WTC11 (cell line): ENCODE measurements around the gene FOXQ1. TPM values are rescaled to one million over a fixed set of nuclear protein-coding genes. Genes with fewer than 3 reads are reported as not detected.

Experiments
- ATAC-seq: fragments of 200-7000 bp; cut with Tn5 transposase; 2 replicates; pipeline ENCODE4 v1.10.0; 2021; ENCODE audit warnings: mild to moderate bottlenecking, moderate library complexity
- CTCF ChIA-PET: fragments of 300-600 bp; sonication (Branson Sonifier 250); formaldehyde crosslinking; loops from one replicate; lab custom pipeline; 2021; ENCODE audit warnings: antibody characterized with exemption; lab: Charles Lee
- POLR2A ChIA-PET: fragments of 350-600 bp; sonication (Branson Sonifier 250); formaldehyde crosslinking; loops from one replicate; lab custom pipeline; 2021; ENCODE audit warnings: antibody characterized with exemption; lab: Charles Lee
- DNase-seq: peaks from one replicate; pipeline ENCODE4 v3.0.0; 2021; ENCODE audit warnings: low spot score
- H3K27ac Mint-ChIP-seq: 2 replicates; pipeline ENCODE4 v1.8.0; 2021; ENCODE audit warnings: mixed read lengths
- H3K27me3 Mint-ChIP-seq: 2 replicates; pipeline ENCODE4 v1.8.0; 2021; ENCODE audit warnings: low read depth, mild to moderate bottlenecking, moderate library complexity, mixed read lengths
- H3K36me3 Mint-ChIP-seq: 2 replicates; pipeline ENCODE4 v1.8.0; 2021; ENCODE audit warnings: mixed read lengths
- H3K4me1 Mint-ChIP-seq: 2 replicates; pipeline ENCODE4 v1.8.0; 2022; ENCODE audit warnings: mixed read lengths
- H3K4me3 Mint-ChIP-seq: 2 replicates; pipeline ENCODE4 v1.8.0; 2021; ENCODE audit warnings: mild to moderate bottlenecking, moderate library complexity, mixed read lengths
- H3K9me3 Mint-ChIP-seq: 2 replicates; pipeline ENCODE4 v1.8.0; 2021; ENCODE audit warnings: mixed read lengths
- ARID4B ChIP-seq: sonication (generic); formaldehyde crosslinking; IDR thresholded peaks from 2 replicates; pipeline ENCODE4 v1.8.0; 2023; ENCODE audit warnings: missing genetic modification reagents, mild to moderate bottlenecking, borderline replicate concordance
- CBFB ChIP-seq: sonication (generic); formaldehyde crosslinking; IDR thresholded peaks from 2 replicates; pipeline ENCODE4 v1.8.1; 2022; ENCODE audit warnings: mild to moderate bottlenecking, low read depth, missing genetic modification reagents
- CREM ChIP-seq: sonication (generic); formaldehyde crosslinking; IDR thresholded peaks from 2 replicates; pipeline ENCODE4 v1.8.1; 2022; ENCODE audit warnings: mild to moderate bottlenecking, missing genetic modification reagents, moderate library complexity
- FOXJ3 ChIP-seq: sonication (generic); formaldehyde crosslinking; IDR thresholded peaks from 2 replicates; pipeline ENCODE4 v1.9.0; 2021; ENCODE audit warnings: missing genetic modification reagents, mild to moderate bottlenecking, borderline replicate concordance
- FOXK1 ChIP-seq: sonication (generic); formaldehyde crosslinking; IDR thresholded peaks from 2 replicates; pipeline ENCODE4 v1.8.0; 2022; ENCODE audit warnings: mild to moderate bottlenecking, moderate library complexity, missing genetic modification reagents
- GTF2I ChIP-seq: fragments of 250-450 bp; sonication (Bioruptor Pico); conservative IDR thresholded peaks from 2 replicates; pipeline ENCODE4 v1.4.0; 2021; ENCODE audit warnings: mild to moderate bottlenecking
- HMGXB4 ChIP-seq: sonication (generic); formaldehyde crosslinking; IDR thresholded peaks from 2 replicates; pipeline ENCODE4 v1.8.1; 2023; ENCODE audit warnings: mild to moderate bottlenecking, moderate library complexity, missing genetic modification reagents
- KAT7 ChIP-seq: sonication (generic); formaldehyde crosslinking; IDR thresholded peaks from 2 replicates; pipeline ENCODE4 v1.8.1; 2023; ENCODE audit warnings: missing genetic modification reagents, mild to moderate bottlenecking, borderline replicate concordance
- MAX ChIP-seq: sonication (generic); formaldehyde crosslinking; IDR thresholded peaks from 2 replicates; pipeline ENCODE4 v1.8.0; 2022; ENCODE audit warnings: mild to moderate bottlenecking, missing genetic modification reagents
- NR1H2 ChIP-seq: sonication (generic); formaldehyde crosslinking; IDR thresholded peaks from 2 replicates; pipeline ENCODE4 v1.9.0; 2021; ENCODE audit warnings: mild to moderate bottlenecking, moderate library complexity, missing genetic modification reagents
- OVOL2 ChIP-seq: fragments of 250-450 bp; sonication (Bioruptor Pico); IDR thresholded peaks from 2 replicates; pipeline ENCODE4 v1.9.0; 2021; ENCODE audit warnings: mild to moderate bottlenecking, borderline replicate concordance
- TCF7 ChIP-seq: sonication (generic); formaldehyde crosslinking; IDR thresholded peaks from 2 replicates; pipeline ENCODE4 v1.8.0; 2022; ENCODE audit warnings: mild to moderate bottlenecking, low read depth, missing genetic modification reagents, moderate library complexity
- TEAD4 ChIP-seq: sonication (generic); formaldehyde crosslinking; IDR thresholded peaks from 2 replicates; pipeline ENCODE4 v1.8.0; 2022; ENCODE audit warnings: mild to moderate bottlenecking, missing genetic modification reagents
- ZNF317 ChIP-seq: sonication (generic); formaldehyde crosslinking; IDR thresholded peaks from 2 replicates; pipeline ENCODE4 v1.8.1; 2023; ENCODE audit warnings: low read depth, mild to moderate bottlenecking, moderate library complexity, missing genetic modification reagents, borderline replicate concordance
- ZNF416 ChIP-seq: fragments of 250-450 bp; sonication (Bioruptor Pico); IDR thresholded peaks from 2 replicates; pipeline ENCODE4 v1.9.0; 2021; ENCODE audit warnings: mild to moderate bottlenecking, inconsistent platforms
- total RNA-seq: library from RNA; stranded (reverse); gene quantifications from 3 replicates; pipeline ENCODE4 v1.2.3, GENCODE V29; 2021
- TF ChIP-seq, protein P1 (sequence below): sonication (generic); formaldehyde crosslinking; IDR thresholded peaks from 2 replicates; pipeline ENCODE4 v1.8.0; 2023; ENCODE audit warnings: missing genetic modification reagents
- TF ChIP-seq, protein P2 (sequence below): fragments of 250-450 bp; sonication (Bioruptor Pico); IDR thresholded peaks from 2 replicates; pipeline ENCODE4 v1.9.0; 2021; ENCODE audit warnings: mild to moderate bottlenecking, borderline replicate concordance
- TF ChIP-seq, protein P3 (sequence below): sonication (generic); formaldehyde crosslinking; conservative IDR thresholded peaks from 2 replicates; pipeline ENCODE4 v1.8.1; 2022; ENCODE audit warnings: mild to moderate bottlenecking, missing genetic modification reagents

Gene FOXQ1
- total RNA-seq, 1 experiment from 2014 or later = 0.35 TPM

DNA sequence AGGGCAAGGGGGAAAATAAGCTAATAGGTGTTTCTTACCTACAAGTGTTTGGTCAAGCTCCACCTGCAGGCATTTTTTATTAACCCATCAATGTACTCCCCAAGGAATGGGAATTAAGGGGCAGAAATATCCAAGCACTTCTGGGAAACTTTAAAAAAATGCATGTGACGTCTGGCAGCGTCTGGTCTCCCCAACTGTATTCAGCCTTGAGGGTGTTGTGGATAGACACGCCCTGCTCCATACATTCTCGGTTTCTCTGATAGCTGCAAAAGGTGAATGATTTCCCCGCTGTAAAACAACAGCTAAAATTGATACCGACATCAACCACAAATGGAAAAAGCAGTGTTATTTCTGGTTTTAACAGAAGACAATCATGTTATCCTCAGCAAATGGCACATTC is 2.5 kb upstream of the FOXQ1 start:
- POLR2A ChIA-PET = no interaction called here
- peaks cover 87% of the 10 kb centered on the region for H3K27me3 Mint-ChIP-seq
- H3K9me3 Mint-ChIP-seq = peaks cover 14% of the 10 kb centered on the region
- CTCF ChIA-PET = interaction anchor here (0.6 to 1.1 kb wide), 3 partner anchors 85 to 115 kb away, joined by 3 read pairs; no protein-coding TSS in a partner anchor
- H3K4me1 Mint-ChIP-seq = peaks cover 17% of the 10 kb centered on the region
- ATAC-seq (no peak), DNase-seq (no peak)
- H3K36me3 Mint-ChIP-seq = no peaks in the 10 kb centered on the region
- no peak overlapping the region for H3K27ac Mint-ChIP-seq
- TF ChIP-seq MAX (CRISPR knock-in tag) = no peak
- no peak for TF ChIP-seq OVOL2 (CRISPR knock-in tag)
- TF ChIP-seq CBFB (CRISPR knock-in tag) = no peak
- no peak for TF ChIP-seq TCF7
- no peak for TF ChIP-seq ARID4B
- no peak for TF ChIP-seq FOXK1 (CRISPR knock-in tag)
- TF ChIP-seq TEAD4 (CRISPR knock-in tag) = no peak
- TF ChIP-seq, protein P1, sequence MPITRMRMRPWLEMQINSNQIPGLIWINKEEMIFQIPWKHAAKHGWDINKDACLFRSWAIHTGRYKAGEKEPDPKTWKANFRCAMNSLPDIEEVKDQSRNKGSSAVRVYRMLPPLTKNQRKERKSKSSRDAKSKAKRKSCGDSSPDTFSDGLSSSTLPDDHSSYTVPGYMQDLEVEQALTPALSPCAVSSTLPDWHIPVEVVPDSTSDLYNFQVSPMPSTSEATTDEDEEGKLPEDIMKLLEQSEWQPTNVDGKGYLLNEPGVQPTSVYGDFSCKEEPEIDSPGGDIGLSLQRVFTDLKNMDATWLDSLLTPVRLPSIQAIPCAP = no peak
- TF ChIP-seq ZNF416 = no peak
- TF ChIP-seq, protein P2, sequence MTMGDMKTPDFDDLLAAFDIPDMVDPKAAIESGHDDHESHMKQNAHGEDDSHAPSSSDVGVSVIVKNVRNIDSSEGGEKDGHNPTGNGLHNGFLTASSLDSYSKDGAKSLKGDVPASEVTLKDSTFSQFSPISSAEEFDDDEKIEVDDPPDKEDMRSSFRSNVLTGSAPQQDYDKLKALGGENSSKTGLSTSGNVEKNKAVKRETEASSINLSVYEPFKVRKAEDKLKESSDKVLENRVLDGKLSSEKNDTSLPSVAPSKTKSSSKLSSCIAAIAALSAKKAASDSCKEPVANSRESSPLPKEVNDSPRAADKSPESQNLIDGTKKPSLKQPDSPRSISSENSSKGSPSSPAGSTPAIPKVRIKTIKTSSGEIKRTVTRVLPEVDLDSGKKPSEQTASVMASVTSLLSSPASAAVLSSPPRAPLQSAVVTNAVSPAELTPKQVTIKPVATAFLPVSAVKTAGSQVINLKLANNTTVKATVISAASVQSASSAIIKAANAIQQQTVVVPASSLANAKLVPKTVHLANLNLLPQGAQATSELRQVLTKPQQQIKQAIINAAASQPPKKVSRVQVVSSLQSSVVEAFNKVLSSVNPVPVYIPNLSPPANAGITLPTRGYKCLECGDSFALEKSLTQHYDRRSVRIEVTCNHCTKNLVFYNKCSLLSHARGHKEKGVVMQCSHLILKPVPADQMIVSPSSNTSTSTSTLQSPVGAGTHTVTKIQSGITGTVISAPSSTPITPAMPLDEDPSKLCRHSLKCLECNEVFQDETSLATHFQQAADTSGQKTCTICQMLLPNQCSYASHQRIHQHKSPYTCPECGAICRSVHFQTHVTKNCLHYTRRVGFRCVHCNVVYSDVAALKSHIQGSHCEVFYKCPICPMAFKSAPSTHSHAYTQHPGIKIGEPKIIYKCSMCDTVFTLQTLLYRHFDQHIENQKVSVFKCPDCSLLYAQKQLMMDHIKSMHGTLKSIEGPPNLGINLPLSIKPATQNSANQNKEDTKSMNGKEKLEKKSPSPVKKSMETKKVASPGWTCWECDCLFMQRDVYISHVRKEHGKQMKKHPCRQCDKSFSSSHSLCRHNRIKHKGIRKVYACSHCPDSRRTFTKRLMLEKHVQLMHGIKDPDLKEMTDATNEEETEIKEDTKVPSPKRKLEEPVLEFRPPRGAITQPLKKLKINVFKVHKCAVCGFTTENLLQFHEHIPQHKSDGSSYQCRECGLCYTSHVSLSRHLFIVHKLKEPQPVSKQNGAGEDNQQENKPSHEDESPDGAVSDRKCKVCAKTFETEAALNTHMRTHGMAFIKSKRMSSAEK (CRISPR knock-in tag) = no peak
- TF ChIP-seq, protein P3, sequence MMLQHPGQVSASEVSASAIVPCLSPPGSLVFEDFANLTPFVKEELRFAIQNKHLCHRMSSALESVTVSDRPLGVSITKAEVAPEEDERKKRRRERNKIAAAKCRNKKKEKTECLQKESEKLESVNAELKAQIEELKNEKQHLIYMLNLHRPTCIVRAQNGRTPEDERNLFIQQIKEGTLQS = no peak
- TF ChIP-seq CREM (CRISPR knock-in tag) = no peak
- TF ChIP-seq GTF2I (CRISPR knock-in tag) = no peak
- no peak for TF ChIP-seq ZNF317 (CRISPR knock-in tag)
- no peak for TF ChIP-seq KAT7
- no peak for TF ChIP-seq NR1H2 (CRISPR knock-in tag)
- TF ChIP-seq FOXJ3 (CRISPR knock-in tag) = no peak
- TF ChIP-seq HMGXB4 = no peak
- H3K4me3 Mint-ChIP-seq = no peak overlapping the region
